ENCODE results near the gene HSD11B1. TPM values are rescaled to one million over a fixed set of nuclear protein-coding genes. Genes with fewer than 3 reads are reported as not detected.

HSD11B1 gene
- total RNA-seq, 6 experiments from 2014 or later, result not detected

GRCh38 chr1:209755256-209755655, 50.6 kb downstream of the HSD11B1 start:
- Mint-ChIP-seq H3K9me3 (no peaks in the 10 kb centered on the region), H3K27ac (no peak overlapping the region), H3K4me1 (ENCODE audit: low read depth) (peaks cover 12% of the 10 kb centered on the region; the same call in 1 of the 2 replicates), H3K4me3 (no peak overlapping the region), H3K36me3 (ENCODE audit: low read depth) (no peaks in the 10 kb centered on the region; the same call in 1 of the 2 replicates), H3K27me3 (ENCODE audit: insufficient read depth) (no peaks in the 10 kb centered on the region; the same call in none of the 2 replicates)
- DNase-seq, result no peak
- TF ChIP-seq CTCF (IDR thresholded peaks at IDR 0.05), result no peak

- DNase-seq, result no peak
- no peak within 1 kb of the TSS for H3K4me3 Mint-ChIP-seq
- no peak for TF ChIP-seq CTCF (IDR thresholded peaks at IDR 0.05)
- H3K27ac Mint-ChIP-seq, result no peak within 1 kb of the TSS; the same call in 1 of the 2 replicates
- H3K27me3 Mint-ChIP-seq (ENCODE audit: insufficient read depth), result no peaks in the 10 kb centered on the region; the same call in none of the 2 replicates
- H3K4me1 Mint-ChIP-seq (ENCODE audit: low read depth), result peaks cover 18% of the 10 kb centered on the region
- no peaks in the 10 kb centered on the region; the same call in 1 of the 2 replicates for H3K36me3 Mint-ChIP-seq (ENCODE audit: low read depth)
- no peaks in the 10 kb centered on the region for H3K9me3 Mint-ChIP-seq
Observed at GRCh38 chr1:209755926-209756614, 51.4 kb downstream of the HSD11B1 start, which contains the start of gene TRAF3IP3. Gene TRAF3IP3, plus strand, starts transcription at chr1:209756053. Its CDS starts 3,987 bp downstream, at chr1:209760040.

- no peak overlapping the region for H3K4me3 Mint-ChIP-seq
- no peak for TF ChIP-seq CTCF (IDR thresholded peaks at IDR 0.05)
- no peaks in the 10 kb centered on the region; the same call in none of the 2 replicates for H3K27me3 Mint-ChIP-seq (ENCODE audit: insufficient read depth)
- no peak for DNase-seq
- no peaks in the 10 kb centered on the region; the same call in 1 of the 2 replicates for H3K36me3 Mint-ChIP-seq (ENCODE audit: low read depth)
- peaks cover 24% of the 10 kb centered on the region for H3K4me1 Mint-ChIP-seq (ENCODE audit: low read depth)
- no peak overlapping the region for H3K27ac Mint-ChIP-seq
- no peaks in the 10 kb centered on the region for H3K9me3 Mint-ChIP-seq
Observed at GRCh38 chr1:209756615-209757445, 52.2 kb downstream of the HSD11B1 start.

- no peak overlapping the region for H3K4me3 Mint-ChIP-seq
- no peak for TF ChIP-seq CTCF (IDR thresholded peaks at IDR 0.05)
- no peak overlapping the region for H3K27ac Mint-ChIP-seq
- H3K27me3 Mint-ChIP-seq (ENCODE audit: insufficient read depth), result no peaks in the 10 kb centered on the region; the same call in none of the 2 replicates
- peaks cover 24% of the 10 kb centered on the region for H3K4me1 Mint-ChIP-seq (ENCODE audit: low read depth)
- no peaks in the 10 kb centered on the region for H3K9me3 Mint-ChIP-seq
- no peak for DNase-seq
- no peaks in the 10 kb centered on the region; the same call in 1 of the 2 replicates for H3K36me3 Mint-ChIP-seq (ENCODE audit: low read depth)
Observed at GRCh38 chr1:209758400-209758799, 53.8 kb downstream of the HSD11B1 start.

- no peak overlapping the region for H3K4me3 Mint-ChIP-seq
- H3K36me3 Mint-ChIP-seq (ENCODE audit: low read depth), result no peaks in the 10 kb centered on the region; the same call in 1 of the 2 replicates
- H3K27ac Mint-ChIP-seq, result no peak overlapping the region
- DNase-seq, result no peak
- H3K9me3 Mint-ChIP-seq, result no peaks in the 10 kb centered on the region
- peaks cover 24% of the 10 kb centered on the region for H3K4me1 Mint-ChIP-seq (ENCODE audit: low read depth)
- no peak for TF ChIP-seq CTCF (IDR thresholded peaks at IDR 0.05)
- H3K27me3 Mint-ChIP-seq (ENCODE audit: insufficient read depth), result no peaks in the 10 kb centered on the region; the same call in none of the 2 replicates
Observed at GRCh38 chr1:209759829-209760359, 55.2 kb downstream of the HSD11B1 start.
